NB4 (cell line): ENCODE results near the gene MRPL48.

Experiments used
- DNase-seq: peaks from one replicate; pipeline ENCODE4 v3.0.0; 2010; ENCODE audit warnings: low read depth
- H3K4me3 ChIP-seq: one replicate; pipeline ENCODE4 v1.5.1; 2011; ENCODE audit warnings: mild to moderate bottlenecking, low read depth, low read length, moderate library complexity
- CTCF ChIP-seq: IDR thresholded peaks from one replicate; pipeline ENCODE4 v1.5.1; 2012; ENCODE audit warnings: low read depth, low read length
- MYC ChIP-seq: IDR thresholded peaks from 2 replicates; pipeline ENCODE4 v1.6.1; 2011; ENCODE audit warnings: low read depth, low read length
- POLR2A ChIP-seq: IDR thresholded peaks from 2 replicates; pipeline ENCODE4 v1.6.1; 2011; ENCODE audit warnings: mild to moderate bottlenecking; ENCODE audit not compliant: insufficient read length; ENCODE audit errors: extremely low read depth
- TF ChIP-seq, protein P1 (sequence below): IDR thresholded peaks from 2 replicates; pipeline ENCODE4 v1.6.1; 2011; ENCODE audit warnings: low read depth, low read length

The MRPL48 gene

DNA sequence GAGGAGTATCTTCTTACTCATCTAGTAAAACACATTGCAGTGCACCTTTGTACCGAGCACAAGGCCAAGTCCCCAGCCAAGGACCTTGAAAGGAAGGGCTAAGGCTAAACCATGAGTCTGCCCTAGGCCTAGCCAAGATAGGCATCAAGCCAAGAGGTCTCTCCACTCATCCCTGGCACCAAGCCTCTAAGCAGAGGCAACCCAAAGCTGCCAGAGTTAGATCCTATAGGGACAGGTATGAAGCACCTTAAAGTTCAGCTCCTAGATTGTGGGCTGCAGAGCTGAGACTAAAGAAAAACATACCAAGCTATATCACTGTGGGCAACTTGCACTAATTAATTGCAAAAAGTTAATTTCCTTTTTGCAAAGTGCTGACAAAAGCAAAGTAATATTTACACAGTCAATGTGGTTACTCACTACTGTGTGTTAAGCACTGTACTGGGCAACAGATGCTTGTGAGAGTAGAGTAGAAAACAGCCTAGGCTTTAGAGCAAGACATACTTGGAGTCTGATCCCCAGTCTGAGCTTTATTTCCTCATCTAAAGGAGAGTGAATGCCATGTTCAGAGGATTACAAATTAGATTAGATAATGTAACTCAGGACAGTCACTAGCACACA lies 81.8 kb downstream of the MRPL48 start:
- no peak for DNase-seq
- TF ChIP-seq CTCF, result no peak
- H3K4me3 ChIP-seq, result no peak overlapping the region

- H3K4me3 ChIP-seq, result no peak overlapping the region
- no peak for TF ChIP-seq CTCF
- no peak for DNase-seq
Measured at GRCh38 chr11:73870261-73870660, 82.6 kb downstream of the MRPL48 start.

DNA sequence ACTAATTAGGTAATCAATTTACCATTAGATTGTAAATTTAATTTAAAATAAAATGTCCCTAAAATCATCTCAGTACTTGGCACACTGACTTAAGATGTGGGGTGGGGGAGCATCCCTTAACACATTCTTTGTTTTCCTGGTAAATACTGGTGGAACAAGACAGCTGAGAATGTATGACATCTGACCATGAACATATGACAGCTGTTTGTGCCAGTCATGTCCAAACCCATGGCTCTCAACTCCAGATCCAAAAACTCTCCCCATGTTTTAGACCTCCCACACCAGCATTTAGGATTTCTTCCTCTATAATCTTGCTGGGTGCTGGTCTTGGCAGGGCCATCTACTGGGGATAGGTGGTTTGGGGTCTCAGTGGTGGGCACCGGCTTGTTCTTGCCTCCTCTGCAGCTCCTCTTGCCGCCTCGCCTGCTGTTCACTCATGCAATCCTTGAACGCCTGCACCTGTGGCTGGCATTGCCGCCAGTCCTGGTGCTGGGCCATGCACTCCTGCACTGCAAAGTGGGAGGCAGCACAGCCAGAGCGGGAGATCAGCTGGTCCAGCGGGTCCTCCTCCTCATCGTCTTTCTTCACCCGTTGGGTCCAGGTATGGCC lies 85.2 kb downstream of the MRPL48 start:
- DNase-seq, result no peak
- TF ChIP-seq POLR2A (no peak), MYC (no peak), CTCF (no peak)
- TF ChIP-seq, protein P1, sequence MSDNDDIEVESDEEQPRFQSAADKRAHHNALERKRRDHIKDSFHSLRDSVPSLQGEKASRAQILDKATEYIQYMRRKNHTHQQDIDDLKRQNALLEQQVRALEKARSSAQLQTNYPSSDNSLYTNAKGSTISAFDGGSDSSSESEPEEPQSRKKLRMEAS, result no peak
- H3K4me3 ChIP-seq, result no peak overlapping the region

DNA sequence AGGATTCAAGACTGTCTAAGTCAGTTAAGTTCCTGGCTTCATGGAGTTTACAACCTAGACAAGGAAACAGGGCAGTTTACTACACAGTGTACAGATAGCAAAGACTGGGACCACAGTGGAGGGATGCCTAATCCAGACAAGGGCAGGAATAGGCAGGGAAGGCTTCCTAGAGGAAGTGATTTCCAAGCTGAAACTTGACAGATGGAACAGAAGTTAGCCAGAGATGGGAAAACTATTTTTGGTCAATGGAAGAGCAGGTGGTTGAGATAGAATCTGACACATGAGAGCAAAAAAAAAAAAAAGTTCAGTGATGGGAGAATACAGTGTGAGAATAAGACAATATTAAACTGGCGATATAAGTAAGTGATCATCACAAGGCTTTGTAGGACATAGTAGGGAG lies 87.7 kb downstream of the MRPL48 start:
- peak; percentile 16 for DNase-seq
- peak overlapping the region; percentile 92 for H3K4me3 ChIP-seq
- TF ChIP-seq CTCF (no peak), POLR2A (no peak), MYC (no peak)
- TF ChIP-seq, protein P1, result no peak

GRCh38 chr11:73875840-73876239 lies 88.2 kb downstream of the MRPL48 start:
- peak; percentile 27 for DNase-seq
- H3K4me3 ChIP-seq, result peak overlapping the region; percentile 92
- TF ChIP-seq MYC (no peak), CTCF (no peak), POLR2A (no peak)
- TF ChIP-seq, protein P1, result no peak
